HepG2 (cell line): ENCODE data around the gene SNRPD3. TPM values are rescaled to one million over a fixed set of nuclear protein-coding genes. Genes with fewer than 3 reads are reported as not detected.

Source experiments
- ATAC-seq: fragments of 200-7000 bp; cut with Tn5 transposase; 3 replicates; pipeline ENCODE4 v1.9.1; 2020; ENCODE audit warnings: mild to moderate bottlenecking, moderate library complexity
- BruUV-seq: library from RNA; stranded (reverse); fragments of 400-500 nt; replicated peaks from 2 replicates; lab custom pipeline; 2021; lab: Mats Ljungman, UMichigan
- CTCF ChIA-PET: fragments of 300-600 bp; formaldehyde crosslinking; extraction: SDS; loops from one replicate; lab custom pipeline; 2021; ENCODE audit warnings: low total read pairs, inconsistent platforms, low intra/inter-chr PET ratio; lab: Yijun Ruan, JAX
- POLR2A ChIA-PET: fragments of 350-600 bp; sonication (Branson Sonifier 250); formaldehyde crosslinking; loops from one replicate; lab custom pipeline; 2020; ENCODE audit warnings: antibody characterized with exemption, inconsistent platforms; lab: Yijun Ruan, JAX
- DNase-seq: peaks from one replicate; pipeline ENCODE4 v3.0.0-alpha.2; 2015; ENCODE audit warnings: low spot score
- FAIRE-seq: peaks from 3 replicates; lab custom pipeline; 2011; peaks lifted over from hg19 to GRCh38; lab: Jason Lieb, UNC
- H2AFZ ChIP-seq: one replicate; pipeline ENCODE4 v1.6.1; 2011; ENCODE audit warnings: low read length, inconsistent platforms
- H3K27ac ChIP-seq: fragments of 300-600 bp; 3 replicates; pipeline ENCODE4 v1.8.0; 2011; ENCODE audit warnings: mixed run types, mild to moderate bottlenecking, mixed read lengths, low read length, inconsistent platforms; ENCODE audit not compliant: insufficient read depth; ENCODE audit errors: extremely low read length
- H3K27me3 ChIP-seq, 2 experiments: fragments of 200-600 bp in 1 of 2; 2 replicates in 1 of 2; 3 replicates in 1 of 2; pipeline versions ENCODE4 v1.6.0 to v1.8.0; 2011; ENCODE audit warnings: low read length in 2 of 2, mild to moderate bottlenecking in 2 of 2, moderate library complexity in 2 of 2, inconsistent platforms in 1 of 2; ENCODE audit not compliant: insufficient read depth in 2 of 2, control insufficient read depth in 1 of 2
- H3K36me3 ChIP-seq, 2 experiments: fragments of 200-600 bp in 1 of 2; replicated peaks in 1 of 2; 2 replicates in 1 of 2; 3 replicates in 1 of 2; pipeline versions ENCODE4 v1.5.1 to v1.8.0; 2011; ENCODE audit warnings: low read length in 2 of 2, inconsistent platforms in 1 of 2; ENCODE audit not compliant: insufficient read depth in 2 of 2, control insufficient read depth in 1 of 2
- H3K4me1 ChIP-seq: 2 replicates; pipeline ENCODE4 v1.5.1; 2012; ENCODE audit warnings: low read length, inconsistent platforms; ENCODE audit not compliant: insufficient read depth
- H3K4me2 ChIP-seq: 2 replicates; pipeline ENCODE4 v1.6.0; 2011; ENCODE audit warnings: low read depth, low read length, inconsistent platforms
- H3K4me3 ChIP-seq, 3 experiments: fragments of 200-600 bp in 1 of 3; sonication (generic), shearing (Covaris generic) in 1 of 3; replicated peaks in 1 of 3; 2 replicates each; pipeline ENCODE4 v1.5.1; 2011 to 2016; ENCODE audit warnings: low read length in 3 of 3, inconsistent platforms in 2 of 3, low read depth in 2 of 3, mild to moderate bottlenecking in 2 of 3, control low read depth in 1 of 3, mixed read lengths in 1 of 3; ENCODE audit not compliant: insufficient read depth in 1 of 3
- H3K79me2 ChIP-seq: one replicate; pipeline ENCODE4 v1.6.1; 2011; ENCODE audit warnings: low read length, inconsistent platforms; ENCODE audit not compliant: insufficient read depth
- H3K9ac ChIP-seq: 2 replicates; pipeline ENCODE4 v1.6.0; 2011; ENCODE audit warnings: mild to moderate bottlenecking, low read depth, low read length, inconsistent platforms; ENCODE audit not compliant: insufficient read depth
- H3K9me3 ChIP-seq: 2 replicates; pipeline ENCODE4 v1.5.1; 2012; ENCODE audit warnings: mild to moderate bottlenecking, low read length
- H4K20me1 ChIP-seq: 2 replicates; pipeline ENCODE4 v1.6.0; 2011; ENCODE audit warnings: inconsistent platforms, mild to moderate bottlenecking, low read length, moderate library complexity; ENCODE audit not compliant: insufficient read depth
- MED8 ChIP-seq: sonication (generic); formaldehyde crosslinking; IDR thresholded peaks from 2 replicates; pipeline ENCODE4 v1.8.1; 2023; ENCODE audit warnings: mild to moderate bottlenecking, missing genetic modification reagents; ENCODE audit not compliant: insufficient replicate concordance
- NCOA1 ChIP-seq: sonication (generic); formaldehyde crosslinking; IDR thresholded peaks from 2 replicates; pipeline ENCODE4 v1.9.0; 2021; ENCODE audit warnings: missing genetic modification reagents
- RBM22 ChIP-seq: fragments of 200-400 bp; formaldehyde crosslinking; optimal IDR thresholded peaks from 2 replicates; pipeline ENCODE3; 2017; ENCODE audit warnings: mild to moderate bottlenecking, low read length, moderate library complexity
- RELA ChIP-seq: sonication (generic); formaldehyde crosslinking; IDR thresholded peaks from 2 replicates; pipeline ENCODE4 v1.4.0; 2020; ENCODE audit warnings: missing genetic modification reagents
- SNAPC5 ChIP-seq: sonication (generic); formaldehyde crosslinking; IDR thresholded peaks from 2 replicates; pipeline ENCODE4 v1.8.1; 2023; ENCODE audit warnings: mild to moderate bottlenecking, missing genetic modification reagents, borderline replicate concordance
- ZBTB20 ChIP-seq: sonication (generic); formaldehyde crosslinking; IDR thresholded peaks from 2 replicates; pipeline ENCODE4 v1.8.1; 2023; ENCODE audit warnings: missing genetic modification reagents, low read depth, mild to moderate bottlenecking, borderline replicate concordance
- ZC3H13 ChIP-seq: sonication (generic); formaldehyde crosslinking; IDR thresholded peaks from 2 replicates; pipeline ENCODE4 v1.8.1; 2023; ENCODE audit warnings: mild to moderate bottlenecking, missing genetic modification reagents, moderate library complexity
- ZNF280D ChIP-seq: sonication (generic); formaldehyde crosslinking; IDR thresholded peaks from 2 replicates; pipeline ENCODE4 v1.5.1; 2020; ENCODE audit warnings: mild to moderate bottlenecking, missing genetic modification reagents
- ZNF484 ChIP-seq: sonication (generic); formaldehyde crosslinking; IDR thresholded peaks from 2 replicates; pipeline ENCODE4 v1.5.1; 2020; ENCODE audit warnings: mild to moderate bottlenecking, low read depth, missing genetic modification reagents, borderline replicate concordance
- ZNF503 ChIP-seq: sonication (generic); formaldehyde crosslinking; IDR thresholded peaks from 2 replicates; pipeline ENCODE4 v1.4.0; 2020; ENCODE audit warnings: missing genetic modification reagents
- WGBS: methylation state at CpG from one replicate; pipeline ENCODE4 v1.1.6; 2017; ENCODE audit warnings: low lambda C conversion rate; 5-methylcytosine and 5-hydroxymethylcytosine counted together
- in situ Hi-C: cut with HindIII; loops from 2 replicates; pipeline ENCODE4 v1.10.0; 2017; ENCODE audit warnings: low pct_unique_long_range_greater_than_20kb; ENCODE audit not compliant: extremely low pct_ligation_motif_present
- intact Hi-C: fragments of 100-400 bp; cut with micrococcal nuclease; formaldehyde crosslinking; loops from one replicate; pipeline ENCODE4 v1.10.0; 2022; ENCODE audit not compliant: unreplicated experiment
- polyA plus RNA-seq, 8 experiments: library from polyadenylated mRNA; depleted of rRNA in 3 of 8; stranded (reverse) in 7 of 8; unstranded in 1 of 8; fragments of >200 nt; fragmentation: Illumina TruSeq in 4 of 8; extraction: Trizol in 4 of 8; gene quantifications; 2 replicates each; pipeline versions ENCODE4 v1.2.1 to v1.2.3, GENCODE V29; 2011 to 2016; ENCODE audit warnings: low read depth in 4 of 8, missing spikeins in 1 of 8, mixed read lengths in 1 of 8; ENCODE audit not compliant: insufficient read depth in 1 of 8
- total RNA-seq, 5 experiments: library from RNA; depleted of rRNA; stranded (reverse); fragments of >200 nt; fragmentation: Illumina TruSeq; extraction: Trizol; gene quantifications; 2 replicates each; pipeline ENCODE4 v1.2.3, GENCODE V29; 2016; ENCODE audit warnings: low read depth in 1 of 5

The SNRPD3 gene
- total and polyA plus RNA-seq, 2 of the 13 experiments (the other 11 are each of a cell fraction or from before 2014, with no cell fraction given): 110 to 209 TPM

GRCh38 chr22:24540470-24540869, 15.3 kb upstream of the SNRPD3 start (continued):
- no peak for TF ChIP-seq ZNF280D (CRISPR knock-in tag)
- TF ChIP-seq ZNF484 (CRISPR knock-in tag): no peak
- TF ChIP-seq NCOA1 (CRISPR knock-in tag): no peak

- Histone ChIP-seq H3K27ac (no peak overlapping the region), H3K27me3 (no peaks in the 10 kb centered on the region), H3K4me2 (no peak overlapping the region), H3K4me3 (no peak overlapping the region), H3K36me3 (peaks cover 44 to 64% of the 10 kb centered on the region in 2 experiments), H3K79me2 (peaks cover under 1% of the 10 kb centered on the region), H3K9me3 (no peaks in the 10 kb centered on the region), H4K20me1 (no peaks in the 10 kb centered on the region), H3K9ac (no peak overlapping the region), H2AFZ (no peak overlapping the region), H3K4me1 (peaks cover 15% of the 10 kb centered on the region)
- no TSS peak for BruUV-seq
- intact Hi-C loops (no loop called here), in situ Hi-C loops (no loop called here)
- ChIA-PET CTCF (no interaction called here), POLR2A (interaction anchor here (1.0 to 1.5 kb wide), 4 partner anchors 8 to 67 kb away, joined by 3 to 6 read pairs (median 3); no protein-coding TSS in a partner anchor)
- no peak for DNase-seq
- TF ChIP-seq ZBTB20 (CRISPR knock-in tag) (no peak), RELA (CRISPR knock-in tag) (no peak), ZC3H13 (CRISPR knock-in tag) (peak; percentile 82; the same call in 1 of the 2 replicates), SNAPC5 (CRISPR knock-in tag) (no peak), MED8 (CRISPR knock-in tag) (no peak), ZNF503 (CRISPR knock-in tag) (no peak), RBM22 (peak; percentile 70)
- no peak for FAIRE-seq
- 97% methylated on average over 3 of the region's 6 CpGs for WGBS
- ATAC-seq: no peak
Measured at GRCh38 chr22:24541681-24542515, 13.9 kb upstream of the SNRPD3 start.
